H9 (cell line): ENCODE data around the gene ABLIM3. TPM values are rescaled to one million over a fixed set of nuclear protein-coding genes. Genes with fewer than 3 reads are reported as not detected.

Experiments
- DNase-seq: peaks from one replicate; pipeline ENCODE4 v3.0.0-alpha.2; 2017
- H2AFZ ChIP-seq: one replicate; pipeline ENCODE4 v1.6.1; 2013; ENCODE audit warnings: mild to moderate bottlenecking, low read length, control low read depth, moderate library complexity
- H2AK5ac ChIP-seq: 2 replicates; pipeline ENCODE4 v1.6.1; 2013; ENCODE audit warnings: low read length, control low read depth, mixed read lengths; ENCODE audit not compliant: insufficient read length
- H2BK120ac ChIP-seq: one replicate; pipeline ENCODE4 v1.6.1; 2013; ENCODE audit warnings: low read depth, mild to moderate bottlenecking, low read length, control low read depth, inconsistent platforms; ENCODE audit not compliant: poor library complexity, severe bottlenecking
- H2BK12ac ChIP-seq: 2 replicates; pipeline ENCODE4 v1.6.1; 2013; ENCODE audit warnings: low read length, control low read depth, mixed read lengths, low read depth; ENCODE audit not compliant: insufficient read length
- H2BK15ac ChIP-seq: 2 replicates; pipeline ENCODE4 v1.6.1; 2013; ENCODE audit warnings: low read depth, low read length, control low read depth
- H2BK20ac ChIP-seq: one replicate; pipeline ENCODE4 v1.6.1; 2013; ENCODE audit warnings: low read depth, mild to moderate bottlenecking, low read length, control low read depth, inconsistent platforms; ENCODE audit not compliant: poor library complexity, severe bottlenecking
- H2BK5ac ChIP-seq: 2 replicates; pipeline ENCODE4 v1.6.1; 2013; ENCODE audit warnings: low read length, control low read depth, mixed read lengths; ENCODE audit not compliant: insufficient read length
- H3K14ac ChIP-seq: 2 replicates; pipeline ENCODE4 v1.6.1; 2013; ENCODE audit warnings: low read length, control low read depth; ENCODE audit not compliant: insufficient read depth
- H3K18ac ChIP-seq: 2 replicates; pipeline ENCODE4 v1.6.1; 2013; ENCODE audit warnings: low read depth, mild to moderate bottlenecking, mixed read lengths, low read length, control low read depth; ENCODE audit not compliant: insufficient read length
- H3K23ac ChIP-seq: 2 replicates; pipeline ENCODE4 v1.6.1; 2013; ENCODE audit warnings: low read length, control low read depth, mixed read lengths, low read depth; ENCODE audit not compliant: insufficient read length
- H3K23me2 ChIP-seq: 2 replicates; pipeline ENCODE4 v1.6.1; 2013; ENCODE audit warnings: low read depth, mild to moderate bottlenecking, mixed read lengths, low read length, control low read depth; ENCODE audit not compliant: insufficient read length, poor library complexity, severe bottlenecking
- H3K27ac ChIP-seq: 2 replicates; pipeline ENCODE4 v1.5.1; 2013; ENCODE audit warnings: low read length, control low read depth, mixed read lengths, low read depth; ENCODE audit not compliant: insufficient read length
- H3K27me3 ChIP-seq: 2 replicates; pipeline ENCODE4 v1.6.1; 2013; ENCODE audit warnings: low read length, control low read depth, inconsistent platforms; ENCODE audit not compliant: insufficient read depth
- H3K4ac ChIP-seq: 2 replicates; pipeline ENCODE4 v1.6.1; 2013; ENCODE audit warnings: low read depth, mild to moderate bottlenecking, control low read depth, inconsistent platforms, low read length, moderate library complexity
- H3K4me1 ChIP-seq: 2 replicates; pipeline ENCODE4 v1.6.1; 2013; ENCODE audit warnings: low read length, control low read depth, inconsistent platforms; ENCODE audit not compliant: insufficient read depth
- H3K4me2 ChIP-seq: 2 replicates; pipeline ENCODE4 v1.6.1; 2013; ENCODE audit warnings: low read length, control low read depth, mixed read lengths; ENCODE audit not compliant: insufficient read length, insufficient read depth
- H3K56ac ChIP-seq: 2 replicates; pipeline ENCODE4 v1.6.1; 2013; ENCODE audit warnings: low read depth, mild to moderate bottlenecking, mixed read lengths, low read length, control low read depth; ENCODE audit not compliant: insufficient read length
- H3K79me1 ChIP-seq: 2 replicates; pipeline ENCODE4 v1.6.1; 2013; ENCODE audit warnings: low read depth, mild to moderate bottlenecking, moderate library complexity, low read length, control low read depth, inconsistent platforms; ENCODE audit not compliant: insufficient read depth, poor library complexity, severe bottlenecking
- H3K79me2 ChIP-seq: 2 replicates; pipeline ENCODE4 v1.6.1; 2013; ENCODE audit warnings: low read length, control low read depth, inconsistent platforms; ENCODE audit not compliant: insufficient read depth
- H3K9ac ChIP-seq: 2 replicates; pipeline ENCODE4 v1.6.1; 2013; ENCODE audit warnings: low read length, control low read depth, mixed read lengths; ENCODE audit not compliant: insufficient read length; ENCODE audit errors: extremely low read depth
- H3K9me3 ChIP-seq: one replicate; pipeline ENCODE4 v1.6.1; 2013; ENCODE audit warnings: low read depth, low read length, inconsistent platforms; ENCODE audit not compliant: control insufficient read depth
- H3T11ph ChIP-seq: one replicate; pipeline ENCODE4 v1.6.1; 2013; ENCODE audit warnings: mild to moderate bottlenecking, low read length, control low read depth, inconsistent platforms
- H4K20me1 ChIP-seq: one replicate; pipeline ENCODE4 v1.6.1; 2013; ENCODE audit not compliant: control insufficient read depth, insufficient read length, insufficient read depth
- H4K5ac ChIP-seq: 2 replicates; pipeline ENCODE4 v1.6.1; 2013; ENCODE audit warnings: low read depth, mild to moderate bottlenecking, mixed read lengths, low read length, control low read depth; ENCODE audit not compliant: insufficient read length
- H4K8ac ChIP-seq: replicated peaks from 2 replicates; pipeline ENCODE4 v1.6.1; 2013; ENCODE audit warnings: low read length, control low read depth, mixed read lengths, low read depth; ENCODE audit not compliant: insufficient read length
- H4K91ac ChIP-seq: 2 replicates; pipeline ENCODE4 v1.6.1; 2013; ENCODE audit warnings: low read depth, mild to moderate bottlenecking, moderate library complexity, mixed read lengths, low read length, control low read depth; ENCODE audit not compliant: insufficient read length
- H3K27ac Mint-ChIP-seq, 3 experiments: 2 replicates in 2 of 3; 3 replicates in 1 of 3; pipeline ENCODE4 v1.8.0; 2020 to 2021; ENCODE audit warnings: mixed read lengths in 3 of 3, mild to moderate bottlenecking in 1 of 3, moderate library complexity in 1 of 3
- H3K27me3 Mint-ChIP-seq: 2 replicates; pipeline ENCODE4 v1.8.0; 2021; ENCODE audit warnings: low read depth, mild to moderate bottlenecking, moderate library complexity, mixed read lengths
- H3K36me3 Mint-ChIP-seq, 3 experiments: 2 replicates in 2 of 3; 3 replicates in 1 of 3; pipeline ENCODE4 v1.8.0; 2020 to 2021; ENCODE audit warnings: low read depth in 3 of 3, mixed read lengths in 3 of 3; ENCODE audit not compliant: insufficient read depth in 1 of 3
- H3K4me1 Mint-ChIP-seq, 2 experiments: 2 replicates each; pipeline ENCODE4 v1.8.0; 2020; ENCODE audit warnings: mixed read lengths in 2 of 2
- H3K4me3 Mint-ChIP-seq, 2 experiments: 2 replicates in 1 of 2; 3 replicates in 1 of 2; pipeline ENCODE4 v1.8.0; 2020 to 2021; ENCODE audit warnings: mild to moderate bottlenecking in 2 of 2, mixed read lengths in 2 of 2, moderate library complexity in 1 of 2
- H3K9me3 Mint-ChIP-seq, 2 experiments: 2 replicates in 1 of 2; 3 replicates in 1 of 2; pipeline ENCODE4 v1.8.0; 2020; ENCODE audit warnings: mild to moderate bottlenecking in 2 of 2, mixed read lengths in 2 of 2, moderate library complexity in 1 of 2
- WGBS: extraction: QIAGEN DNeasy Blood & Tissue Kit; methylation state at CpG from one replicate; pipeline ENCODE4 v1.1.7; 2013; ENCODE audit warnings: missing lambda C conversion rate, low lambda C conversion rate, mixed read lengths; ENCODE audit not compliant: insufficient read length; ENCODE audit errors: extremely low coverage; 5-methylcytosine and 5-hydroxymethylcytosine counted together
- total RNA-seq: library from RNA; stranded (reverse); gene quantifications from 2 replicates; pipeline ENCODE4 v1.2.1, GENCODE V29; 2021
- TF ChIP-seq, protein P1 (sequence below): fragments of 200-600 bp; sonication (generic); conservative IDR thresholded peaks from 3 replicates; pipeline ENCODE4 v1.8.0; 2021; ENCODE audit warnings: antibody characterized with exemption, mild to moderate bottlenecking

The ABLIM3 gene
- total RNA-seq, 1 experiment from 2014 or later = 0.20 TPM

DNA sequence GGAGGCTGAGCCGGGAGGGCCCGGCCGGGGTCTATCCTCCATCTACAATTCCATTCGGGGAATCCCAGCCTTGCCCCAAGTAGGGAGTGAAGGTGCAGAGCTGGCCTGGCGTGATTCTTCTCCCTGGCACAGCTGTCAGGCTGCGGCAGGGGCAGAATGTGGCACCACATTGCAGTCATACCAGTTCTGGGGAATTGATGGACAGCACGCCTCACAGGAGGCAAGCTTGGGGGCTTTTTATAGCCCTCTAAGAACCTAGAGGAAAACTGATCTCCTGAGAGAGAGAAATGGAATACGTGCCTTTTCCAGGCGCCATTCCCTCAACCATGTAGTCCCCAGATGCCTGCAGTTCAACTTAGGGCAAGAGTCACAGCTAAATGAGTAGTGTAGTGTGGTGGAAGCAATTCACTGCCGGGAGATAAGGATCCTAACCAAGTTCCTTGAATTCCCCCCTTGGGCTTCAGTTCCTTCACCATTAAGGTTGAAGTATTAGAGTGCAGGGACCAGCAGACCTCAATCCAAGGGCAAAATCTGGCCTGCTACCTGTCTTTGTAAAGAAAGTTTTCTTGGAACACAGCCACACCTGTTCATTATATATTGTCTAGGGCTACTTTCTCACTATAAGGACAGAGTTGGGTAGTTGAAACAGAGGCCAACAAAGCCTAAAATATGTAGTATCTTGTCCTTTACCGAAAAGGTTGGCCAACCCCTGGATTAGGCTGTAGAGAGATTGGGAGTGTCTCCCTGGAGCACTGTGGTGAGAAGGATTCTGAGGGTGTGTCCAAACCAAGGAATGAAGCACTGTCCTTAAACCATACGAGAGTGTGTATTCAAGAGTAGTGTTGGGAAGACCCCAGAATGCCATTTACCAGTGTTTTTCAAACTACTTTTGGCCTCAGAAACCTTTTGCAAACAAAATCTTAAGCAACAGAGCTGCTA lies 141.0 kb downstream of the ABLIM3 start:
- Mint-ChIP-seq H3K27ac (peak overlapping the region in 1 of 3 experiments; percentile 21; a peak in 1 of 7 replicates), H3K27me3 (peaks cover 18% of the 10 kb centered on the region), H3K4me3 (no peak overlapping the region), H3K9me3 (no peaks in the 10 kb centered on the region; a peak in 1 of 5 replicates), H3K4me1 (peaks cover 8 to 15% of the 10 kb centered on the region in 2 experiments), H3K36me3 (no peaks in the 10 kb centered on the region)
- no peak overlapping the region for H3K9ac ChIP-seq
- H2BK12ac ChIP-seq = no peak overlapping the region
- no peak overlapping the region for H2BK20ac ChIP-seq
- H2BK120ac ChIP-seq = no peak overlapping the region
- H3K79me1 ChIP-seq = no peaks in the 10 kb centered on the region
- no peak overlapping the region for H2BK15ac ChIP-seq
- no peak overlapping the region for H3K4ac ChIP-seq
- H3K27me3 ChIP-seq = no peaks in the 10 kb centered on the region
- no peak for DNase-seq
- no peak overlapping the region for H3T11ph ChIP-seq
- no peak overlapping the region for H3K23ac ChIP-seq
- no peak overlapping the region for H4K91ac ChIP-seq
- H3K27ac ChIP-seq = no peak overlapping the region
- H3K4me1 ChIP-seq = no peaks in the 10 kb centered on the region
- H2BK5ac ChIP-seq = no peak overlapping the region
- no peak overlapping the region for H3K56ac ChIP-seq
- H3K79me2 ChIP-seq = no peaks in the 10 kb centered on the region
- H2AFZ ChIP-seq = no peak overlapping the region
- no peaks in the 10 kb centered on the region for H3K23me2 ChIP-seq
- H3K4me2 ChIP-seq = no peak overlapping the region
- H4K8ac ChIP-seq = no peak overlapping the region
- no peaks in the 10 kb centered on the region for H3K9me3 ChIP-seq
- H3K18ac ChIP-seq = no peak overlapping the region
- H2AK5ac ChIP-seq = no peak overlapping the region
- no peak overlapping the region for H3K14ac ChIP-seq
- TF ChIP-seq, protein P1, sequence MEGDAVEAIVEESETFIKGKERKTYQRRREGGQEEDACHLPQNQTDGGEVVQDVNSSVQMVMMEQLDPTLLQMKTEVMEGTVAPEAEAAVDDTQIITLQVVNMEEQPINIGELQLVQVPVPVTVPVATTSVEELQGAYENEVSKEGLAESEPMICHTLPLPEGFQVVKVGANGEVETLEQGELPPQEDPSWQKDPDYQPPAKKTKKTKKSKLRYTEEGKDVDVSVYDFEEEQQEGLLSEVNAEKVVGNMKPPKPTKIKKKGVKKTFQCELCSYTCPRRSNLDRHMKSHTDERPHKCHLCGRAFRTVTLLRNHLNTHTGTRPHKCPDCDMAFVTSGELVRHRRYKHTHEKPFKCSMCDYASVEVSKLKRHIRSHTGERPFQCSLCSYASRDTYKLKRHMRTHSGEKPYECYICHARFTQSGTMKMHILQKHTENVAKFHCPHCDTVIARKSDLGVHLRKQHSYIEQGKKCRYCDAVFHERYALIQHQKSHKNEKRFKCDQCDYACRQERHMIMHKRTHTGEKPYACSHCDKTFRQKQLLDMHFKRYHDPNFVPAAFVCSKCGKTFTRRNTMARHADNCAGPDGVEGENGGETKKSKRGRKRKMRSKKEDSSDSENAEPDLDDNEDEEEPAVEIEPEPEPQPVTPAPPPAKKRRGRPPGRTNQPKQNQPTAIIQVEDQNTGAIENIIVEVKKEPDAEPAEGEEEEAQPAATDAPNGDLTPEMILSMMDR = no peak
- WGBS = no CpG with 5 or more reads among the region's 12 CpGs
- no peak overlapping the region for H4K5ac ChIP-seq
- H4K20me1 ChIP-seq = no peaks in the 10 kb centered on the region
